Placental epithelial cell (primary cell): ENCODE data around the gene B4GALT4. TPM values are rescaled to one million over a fixed set of nuclear protein-coding genes. Genes with fewer than 3 reads are reported as not detected.

Source experiments
- total RNA-seq: library from RNA; depleted of rRNA; stranded (reverse); fragments of >200 nt; gene quantifications from 2 replicates; pipeline ENCODE4 v1.2.3, GENCODE V29; 2012

Gene B4GALT4
- total RNA-seq = 58.5 and 89.3 TPM in 2 replicates

GRCh38 chr3:119240591-119241434 is at the start of gene B4GALT4:
B4GALT4 (minus strand) TSS chr3:119240878; CDS start chr3:119230099, 10,779 bp downstream.

GRCh38 chr3:119173325-119173724 is 67.4 kb downstream of the B4GALT4 start, which contains the start of gene UPK1B:
UPK1B (plus strand) TSS chr3:119173598; CDS start chr3:119186742, 13,144 bp downstream.

Other genes starting within 250 kb of the B4GALT4 start
- under 0.01 and 0.11 TPM in 2 replicates for gene IGSF11, start 206.0 kb downstream of the B4GALT4 start, total RNA-seq
- gene TEX55, start 94.7 kb downstream of the B4GALT4 start, total RNA-seq = not detected in 2 replicates
- gene UPK1B, start 67.3 kb downstream of the B4GALT4 start, total RNA-seq = 54.6 and 345 TPM in 2 replicates
- gene ARHGAP31, start 53.5 kb upstream of the B4GALT4 start, total RNA-seq = 20.4 and 40.5 TPM in 2 replicates
- 89.9 and 100 TPM in 2 replicates for gene TMEM39A, start 222.7 kb upstream of the B4GALT4 start, total RNA-seq
- 10.6 and 19.1 TPM in 2 replicates for gene POGLUT1, start 228.1 kb upstream of the B4GALT4 start, total RNA-seq